Posterior cingulate gyrus (tissue), 11 donors: Measurements from ENCODE around the gene FBXW7.

ENCODE experiments used
- DNase-seq, 10 donors: peaks; one replicate each; pipeline versions ENCODE4 v3.0.0 to v3.0.0-alpha.2; 2020 to 2021; ENCODE audit warnings: mixed read lengths in 3 of 10
- intact Hi-C: fragments of 100-400 bp; cut with DNase I; formaldehyde crosslinking; loops from one replicate; pipeline ENCODE4 v1.15.1; 2023

The FBXW7 gene

DNA sequence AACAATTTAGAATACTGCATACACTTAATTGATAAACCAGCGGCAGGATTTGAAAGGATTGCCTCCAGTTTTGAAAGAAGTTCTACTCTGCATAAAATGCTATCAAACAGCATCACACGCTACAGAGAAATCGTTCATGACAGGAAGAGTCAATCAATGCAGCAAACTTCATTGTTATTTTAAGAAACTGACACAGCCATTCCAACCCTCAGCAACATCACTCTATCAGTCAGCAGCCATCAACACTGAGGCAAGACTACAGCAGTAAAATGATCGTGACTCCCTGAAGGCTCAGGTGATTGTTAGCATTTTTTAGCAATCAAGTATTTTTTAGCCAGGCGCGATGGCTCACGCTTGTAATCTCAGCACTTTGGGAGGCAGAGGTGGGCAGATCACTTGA is 98.3 kb downstream of the FBXW7 start:
- no peak for DNase-seq
- intact Hi-C loops = no loop called here

- intact Hi-C loops = no loop called here
- DNase-seq = no peak
These were observed 99.5 kb downstream of the FBXW7 start for GRCh38 chr4:152436384-152436783.

- intact Hi-C loops = no loop called here
- DNase-seq = no peak
These were observed 101.9 kb downstream of the FBXW7 start for GRCh38 chr4:152434011-152434410.

- intact Hi-C loops = no loop called here
- DNase-seq = no peak
These were observed 104.1 kb downstream of the FBXW7 start for GRCh38 chr4:152431784-152432183.

DNA sequence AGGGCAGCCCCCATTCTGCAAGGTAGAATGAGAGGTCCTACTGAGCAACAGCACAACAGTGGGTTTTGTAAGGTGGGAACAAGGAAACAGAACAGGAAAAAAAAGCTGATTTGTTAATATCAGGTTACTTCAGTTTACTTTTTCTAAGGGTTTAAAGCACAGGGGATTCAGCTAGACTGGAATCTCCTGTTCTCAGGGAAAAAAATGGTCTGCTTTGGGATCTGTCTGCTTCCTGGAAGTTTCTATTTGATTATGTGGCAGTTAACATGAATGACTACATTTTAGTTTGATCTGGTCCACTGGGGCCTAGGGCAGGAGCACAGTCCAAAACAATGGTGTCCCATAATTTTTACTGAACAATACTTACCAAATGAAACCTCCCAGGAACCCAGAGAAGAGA is 104.6 kb downstream of the FBXW7 start:
- no peak for DNase-seq
- intact Hi-C loops = no loop called here

DNA sequence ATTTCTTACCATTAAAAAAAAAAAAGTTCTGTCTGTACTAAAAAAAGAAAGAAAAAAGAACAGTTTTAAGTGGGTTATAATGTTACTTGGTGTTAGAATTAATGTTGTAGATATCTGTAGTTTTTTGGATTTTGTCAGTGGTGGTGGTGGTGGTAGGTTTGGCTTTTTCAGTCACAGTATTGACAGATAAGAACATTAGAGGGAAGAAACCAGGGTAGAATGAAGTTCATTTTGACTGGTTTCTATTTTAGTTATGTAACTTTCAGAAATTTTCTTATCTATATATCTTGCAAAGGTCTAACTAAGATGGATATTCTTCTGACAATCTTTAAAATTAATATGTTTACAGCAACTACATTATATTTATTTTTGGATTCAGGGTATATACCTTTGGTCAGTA is 105.4 kb downstream of the FBXW7 start:
- no peak for DNase-seq
- intact Hi-C loops = no loop called here

- no peak for DNase-seq
- intact Hi-C loops = no loop called here
These were observed 107.9 kb downstream of the FBXW7 start for GRCh38 chr4:152427981-152428380.

DNA sequence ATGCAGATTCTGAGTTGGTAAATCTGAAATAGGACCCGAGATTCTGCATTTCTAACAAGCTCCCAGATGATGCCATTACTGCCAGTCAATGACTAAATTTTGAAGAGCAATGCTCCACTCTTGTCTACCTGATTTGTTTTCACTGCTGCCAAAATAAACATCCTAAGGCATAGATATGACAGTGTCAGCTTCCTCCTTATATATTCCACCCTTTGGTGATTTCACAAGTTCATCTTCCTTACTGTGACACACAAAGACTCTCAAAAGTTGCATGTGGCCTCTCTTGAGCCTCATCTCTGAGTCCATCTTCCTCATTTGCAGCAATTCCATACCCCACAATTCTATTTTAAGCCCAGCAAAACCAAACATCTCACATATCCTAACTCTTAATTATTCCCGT is 110.9 kb downstream of the FBXW7 start:
- no peak for DNase-seq
- intact Hi-C loops = no loop called here

DNA sequence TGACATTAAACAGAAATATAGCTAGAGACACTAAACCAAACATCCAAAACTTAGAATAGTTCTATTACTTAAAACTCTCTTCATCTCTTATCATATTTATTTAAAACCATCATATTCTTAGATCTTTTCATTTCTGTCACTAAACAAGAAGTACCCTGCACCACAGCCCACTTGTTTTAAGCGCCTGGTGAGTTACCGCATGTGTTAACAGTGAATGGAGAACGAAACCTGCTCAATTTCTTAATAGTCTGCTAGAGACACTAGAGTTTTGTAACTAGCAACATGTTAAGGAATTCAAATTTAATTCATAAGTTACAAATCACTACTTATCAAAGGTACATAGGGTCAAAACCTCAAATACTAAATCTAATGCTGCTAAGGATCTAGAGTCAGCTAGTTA is 111.5 kb downstream of the FBXW7 start:
- intact Hi-C loops = no loop called here
- no peak for DNase-seq

DNA sequence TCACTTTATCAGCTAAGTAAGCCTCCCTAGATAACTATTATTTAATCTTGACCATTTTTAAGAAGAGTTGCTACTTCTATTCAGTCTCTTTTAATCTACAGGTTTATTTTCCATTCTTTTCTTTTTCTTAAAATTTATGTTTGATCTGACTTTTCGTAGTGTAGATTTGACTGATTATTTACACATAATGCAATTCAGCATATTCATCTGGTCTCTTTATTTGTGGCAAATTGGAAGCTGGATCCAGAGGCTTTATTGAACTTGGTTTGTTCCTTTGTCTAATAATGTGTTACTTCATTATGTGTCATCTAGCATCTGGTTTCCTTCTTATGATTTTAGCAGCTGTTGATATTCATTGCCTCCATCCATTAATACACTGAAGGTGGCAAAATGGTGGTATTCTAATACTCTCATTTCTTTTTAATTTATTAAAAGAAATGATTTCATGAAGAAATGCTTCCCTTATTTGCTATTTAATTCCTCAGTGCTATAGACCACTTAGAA is 113.0 kb downstream of the FBXW7 start:
- no peak for DNase-seq
- intact Hi-C loops = no loop called here

DNA sequence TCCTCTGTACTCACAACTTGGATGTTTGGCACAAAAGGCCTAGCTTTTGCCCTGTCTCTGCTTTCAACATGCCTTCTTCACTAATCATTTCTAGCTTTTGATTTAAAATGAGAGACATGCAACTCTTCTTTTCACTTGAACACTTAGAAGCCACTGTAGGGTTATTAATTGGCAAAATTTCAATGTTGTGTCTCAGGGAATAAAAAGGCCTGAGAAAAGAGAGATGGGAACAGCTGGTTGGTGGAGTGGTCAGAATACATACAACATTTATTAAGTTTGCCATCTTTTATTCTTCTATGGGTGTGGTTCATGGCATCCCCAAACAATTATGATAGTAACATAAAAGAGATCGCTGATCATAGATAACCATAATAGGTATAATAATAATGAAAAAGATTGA is 114.3 kb downstream of the FBXW7 start:
- intact Hi-C loops = no loop called here
- DNase-seq = no peak

- DNase-seq = no peak
- intact Hi-C loops = no loop called here
These were observed 116.1 kb downstream of the FBXW7 start for GRCh38 chr4:152419809-152420208.

DNA sequence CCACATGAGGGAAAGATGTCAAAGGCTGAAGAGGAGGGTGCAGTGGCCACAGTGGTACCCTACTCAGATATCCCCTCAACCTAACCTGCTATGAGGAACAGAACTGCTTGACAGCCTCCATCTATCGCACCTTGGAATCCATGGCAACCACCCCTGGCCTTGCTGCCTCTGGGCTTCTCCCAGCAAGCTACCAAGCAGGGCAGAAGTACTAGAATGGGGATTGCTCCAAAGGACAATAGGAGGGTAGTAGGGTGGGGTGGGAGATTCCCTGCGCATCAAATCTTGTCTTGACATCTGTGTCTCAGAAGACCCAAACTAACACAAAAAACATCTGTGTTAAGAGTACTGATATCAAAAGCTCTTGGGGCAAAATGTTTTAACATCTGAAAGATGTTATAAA is 118.2 kb downstream of the FBXW7 start:
- no peak for DNase-seq
- intact Hi-C loops = no loop called here

DNA sequence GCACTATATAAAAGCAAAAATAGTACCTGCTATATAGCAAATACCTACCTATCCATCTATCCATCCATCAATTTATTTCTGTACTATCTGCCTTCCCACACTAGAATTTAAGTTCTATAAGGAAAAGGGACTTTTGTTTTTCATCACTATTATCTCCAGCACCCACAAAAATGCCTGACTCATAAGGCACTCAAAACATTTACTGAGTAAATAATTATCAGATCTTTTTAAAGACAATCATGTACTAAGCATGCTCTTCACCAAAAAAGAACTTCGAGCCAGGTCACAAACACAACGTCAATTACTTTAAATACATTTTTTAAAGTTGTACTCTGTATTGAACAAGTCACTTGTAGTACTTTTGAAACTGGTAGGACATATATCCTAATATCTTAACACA is 119.9 kb downstream of the FBXW7 start:
- intact Hi-C loops = no loop called here
- DNase-seq = no peak

- intact Hi-C loops = no loop called here
- DNase-seq = no peak
These were observed 127.2 kb downstream of the FBXW7 start for GRCh38 chr4:152408514-152409327.

DNA sequence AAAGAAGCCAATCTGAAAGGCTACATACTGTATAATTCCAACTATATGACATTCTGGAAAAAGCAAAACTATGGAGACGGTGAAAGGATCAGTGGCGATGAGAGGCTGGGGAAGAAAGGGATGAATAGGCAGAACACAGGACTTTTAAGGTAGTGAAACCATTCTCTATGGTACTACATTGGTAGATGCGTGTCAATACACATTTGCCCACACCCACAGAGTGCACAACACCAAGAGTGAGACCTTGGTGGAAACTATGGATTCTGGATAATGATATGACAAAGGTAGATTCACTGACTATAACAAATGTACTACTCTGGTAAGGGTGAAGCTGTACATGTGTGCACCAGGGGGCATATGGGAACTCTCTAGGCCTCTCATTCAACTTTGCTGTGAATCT is 134.5 kb downstream of the FBXW7 start:
- DNase-seq = no peak
- intact Hi-C loops = no loop called here

GRCh38 chr4:152399246-152399645 is 136.6 kb downstream of the FBXW7 start:
- DNase-seq = no peak
- intact Hi-C loops = loop anchor here (10.0 kb wide), 1 partner anchor 1284 kb away; no protein-coding TSS in a partner anchor

DNA sequence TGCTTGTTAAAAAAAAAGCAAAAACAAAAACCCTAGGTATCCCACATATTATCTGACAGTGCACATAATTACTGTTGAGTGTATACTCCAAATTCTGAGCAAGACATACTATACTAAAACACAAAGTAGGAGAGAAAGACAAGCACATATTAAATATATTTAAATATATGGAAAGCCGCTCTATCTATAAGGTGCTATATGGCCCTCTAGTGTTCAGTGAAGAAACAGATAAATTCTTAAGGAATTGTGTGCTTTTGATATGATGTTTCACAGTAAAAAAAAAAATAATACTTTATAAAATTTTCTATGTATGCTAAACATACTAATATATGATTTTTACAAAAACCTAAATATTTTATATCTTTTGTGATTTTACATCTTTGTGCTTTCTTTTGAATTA is 137.8 kb downstream of the FBXW7 start:
- no peak for DNase-seq
- intact Hi-C loops = loop anchor here (10.0 kb wide), 1 partner anchor 1283 kb away; no protein-coding TSS in a partner anchor

DNA sequence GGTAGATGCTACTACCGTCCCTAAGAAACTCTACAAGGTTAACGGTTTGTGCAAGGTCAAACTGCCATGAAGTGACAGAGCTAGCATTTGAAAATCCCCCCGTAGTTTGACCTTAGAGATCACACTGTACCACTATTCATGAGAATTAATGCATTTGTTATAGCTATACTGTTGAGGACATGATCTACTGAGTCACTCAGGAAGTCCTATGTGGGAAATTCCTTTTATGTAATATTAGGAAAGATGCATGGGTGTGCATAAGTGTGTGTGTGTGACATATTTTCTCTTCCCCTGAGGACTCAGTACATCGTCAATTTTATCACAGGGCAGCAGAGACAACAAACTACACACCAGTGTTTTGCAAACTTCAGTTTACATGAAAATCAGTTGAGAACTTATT is 141.1 kb downstream of the FBXW7 start:
- DNase-seq = no peak
- intact Hi-C loops = loop anchor here (10.0 kb wide), 1 partner anchor 1280 kb away; no protein-coding TSS in a partner anchor

DNA sequence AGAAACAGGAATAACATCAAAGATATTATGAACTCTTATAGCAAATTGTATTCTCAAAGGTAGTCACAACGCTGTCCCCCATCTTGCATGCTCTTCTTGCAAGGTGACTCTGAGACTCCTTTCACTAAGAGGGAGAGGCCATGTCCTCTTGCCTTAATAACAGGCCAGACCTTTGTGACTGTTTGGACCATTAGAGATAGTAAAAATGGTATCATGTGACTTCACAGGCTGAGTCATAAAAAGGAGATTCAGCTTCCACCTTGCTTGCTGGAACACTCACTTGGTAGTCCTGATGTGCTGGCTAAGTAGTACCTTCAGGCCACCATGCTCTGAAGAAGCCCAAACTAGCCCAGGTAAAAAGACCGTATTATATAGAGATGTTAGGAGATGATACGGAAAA is 143.8 kb downstream of the FBXW7 start:
- no peak for DNase-seq
- intact Hi-C loops = loop anchor here (10.0 kb wide), 1 partner anchor 1277 kb away; no protein-coding TSS in a partner anchor

DNA sequence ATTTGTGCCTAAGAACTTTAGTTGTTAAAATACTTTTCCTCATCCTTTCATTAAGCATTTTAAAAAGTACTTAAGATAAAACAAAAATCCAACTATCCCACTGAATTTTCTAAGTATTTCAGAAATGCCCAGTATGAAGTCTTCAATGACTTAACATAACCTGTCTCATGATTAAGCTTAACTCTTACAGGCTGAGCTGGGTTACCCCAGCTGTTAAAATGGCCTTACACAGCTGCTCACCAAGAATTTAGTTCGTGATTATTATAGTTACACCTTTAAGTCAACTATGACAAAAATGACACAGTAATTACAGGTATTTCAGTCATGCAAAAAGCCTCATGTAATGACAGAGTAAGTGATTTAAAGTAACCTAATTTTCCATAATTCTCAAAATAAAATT is 145.7 kb downstream of the FBXW7 start:
- intact Hi-C loops = loop anchor here (10.0 kb wide), 1 partner anchor 1275 kb away; no protein-coding TSS in a partner anchor

GRCh38 chr4:152389359-152389758 is 146.5 kb downstream of the FBXW7 start:
- intact Hi-C loops = no loop called here

More for the DNA sequence above, 145.7 kb downstream of the FBXW7 start:
- no peak for DNase-seq

More at GRCh38 chr4:152389359-152389758, 146.5 kb downstream of the FBXW7 start:
- no peak for DNase-seq
